NB4 (cell line): ENCODE results near the gene ARHGAP24.

Experiments
- CTCF ChIP-seq: IDR thresholded peaks from one replicate; pipeline ENCODE4 v1.5.1; 2012; ENCODE audit warnings: low read depth, low read length
- MYC ChIP-seq: IDR thresholded peaks from 2 replicates; pipeline ENCODE4 v1.6.1; 2011; ENCODE audit warnings: low read depth, low read length
- POLR2A ChIP-seq: IDR thresholded peaks from 2 replicates; pipeline ENCODE4 v1.6.1; 2011; ENCODE audit warnings: mild to moderate bottlenecking; ENCODE audit not compliant: insufficient read length; ENCODE audit errors: extremely low read depth

GRCh38 chr4:86048426-86048825 lies 573.5 kb downstream of the ARHGAP24 start:
- TF ChIP-seq CTCF (no peak), POLR2A (no peak), MYC (no peak)
